B cell (primary cell): Measurements from ENCODE around the gene ILF3.

Experiments used
- EZH2 ChIP-seq: IDR thresholded peaks from 2 replicates; pipeline ENCODE4 v1.6.1; 2012; ENCODE audit warnings: borderline replicate concordance, low read depth, mild to moderate bottlenecking, moderate library complexity, low read length; ENCODE audit not compliant: insufficient read depth, poor library complexity, severe bottlenecking
- TF ChIP-seq, protein P1 (sequence below): fragments of 200-600 bp; IDR thresholded peaks from one replicate; pipeline ENCODE4 v1.8.0; 2022; ENCODE audit warnings: antibody characterized with exemption, mild to moderate bottlenecking

- TF ChIP-seq, protein P1, sequence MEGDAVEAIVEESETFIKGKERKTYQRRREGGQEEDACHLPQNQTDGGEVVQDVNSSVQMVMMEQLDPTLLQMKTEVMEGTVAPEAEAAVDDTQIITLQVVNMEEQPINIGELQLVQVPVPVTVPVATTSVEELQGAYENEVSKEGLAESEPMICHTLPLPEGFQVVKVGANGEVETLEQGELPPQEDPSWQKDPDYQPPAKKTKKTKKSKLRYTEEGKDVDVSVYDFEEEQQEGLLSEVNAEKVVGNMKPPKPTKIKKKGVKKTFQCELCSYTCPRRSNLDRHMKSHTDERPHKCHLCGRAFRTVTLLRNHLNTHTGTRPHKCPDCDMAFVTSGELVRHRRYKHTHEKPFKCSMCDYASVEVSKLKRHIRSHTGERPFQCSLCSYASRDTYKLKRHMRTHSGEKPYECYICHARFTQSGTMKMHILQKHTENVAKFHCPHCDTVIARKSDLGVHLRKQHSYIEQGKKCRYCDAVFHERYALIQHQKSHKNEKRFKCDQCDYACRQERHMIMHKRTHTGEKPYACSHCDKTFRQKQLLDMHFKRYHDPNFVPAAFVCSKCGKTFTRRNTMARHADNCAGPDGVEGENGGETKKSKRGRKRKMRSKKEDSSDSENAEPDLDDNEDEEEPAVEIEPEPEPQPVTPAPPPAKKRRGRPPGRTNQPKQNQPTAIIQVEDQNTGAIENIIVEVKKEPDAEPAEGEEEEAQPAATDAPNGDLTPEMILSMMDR, result no peak
- TF ChIP-seq EZH2, result no peak
Measured at GRCh38 chr19:10642473-10643171, 11.5 kb upstream of the ILF3 start.
